ENCODE data around the gene CHRDL2.
A peak's percentile ranks its signal among the peaks of the same experiment; 100 is the strongest.
"Not testable (repeated sequence)": the region's sequence is repeated elsewhere in the genome, so short reads cannot be mapped to it uniquely, and the experiment has no call there.

Gene CHRDL2

DNA sequence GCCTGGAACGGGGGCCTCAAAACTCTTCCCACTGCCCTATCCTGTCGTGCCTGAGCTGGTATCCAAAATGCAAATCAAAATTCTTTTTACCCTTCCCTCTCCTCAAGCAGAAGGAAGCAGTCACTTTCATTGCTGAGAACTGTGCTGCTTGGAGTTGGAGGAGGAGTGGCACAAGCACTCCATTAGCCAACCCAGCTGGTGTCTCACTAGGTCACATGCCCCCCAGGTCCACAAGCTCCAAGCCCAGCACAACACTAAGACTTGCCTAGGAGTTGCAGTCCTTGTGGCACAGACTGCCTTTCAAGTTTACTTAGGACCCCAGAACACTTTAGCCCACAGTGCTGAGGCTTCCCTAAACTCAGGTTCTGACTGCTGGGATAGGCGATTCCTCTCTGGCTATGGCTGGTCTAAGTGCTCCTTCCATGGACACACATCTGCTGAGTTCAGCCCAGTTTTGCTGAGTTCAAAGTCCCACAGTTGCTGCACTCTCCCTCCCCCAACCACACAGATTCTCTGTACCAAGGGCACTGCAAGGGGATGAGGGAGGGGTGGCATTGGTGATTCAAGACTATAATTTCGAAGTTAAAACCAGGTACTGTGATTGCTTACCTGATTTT is 68.6 kb downstream of the CHRDL2 start:
- no peak for DNase-seq

DNA sequence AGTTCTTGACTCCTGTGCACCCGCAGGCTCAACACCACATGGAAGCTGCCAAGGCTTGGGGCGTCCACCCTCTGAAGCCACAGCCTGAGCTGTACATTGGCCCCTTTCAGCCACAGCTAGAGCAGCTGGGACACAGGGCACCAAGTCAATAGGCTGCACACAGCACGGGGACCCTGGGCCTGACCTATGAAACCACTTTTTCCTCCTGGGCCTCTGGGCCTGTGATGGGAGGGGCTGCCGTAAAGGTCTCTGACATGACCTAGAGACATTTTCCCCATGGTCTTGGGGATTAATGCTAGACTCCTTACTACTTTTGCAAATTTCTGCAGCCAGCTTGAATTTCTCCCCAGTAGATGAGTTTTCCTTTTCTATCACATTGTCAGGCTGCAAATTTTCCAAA is 72.1 kb downstream of the CHRDL2 start:
- not testable (repeated sequence) for DNase-seq

DNA sequence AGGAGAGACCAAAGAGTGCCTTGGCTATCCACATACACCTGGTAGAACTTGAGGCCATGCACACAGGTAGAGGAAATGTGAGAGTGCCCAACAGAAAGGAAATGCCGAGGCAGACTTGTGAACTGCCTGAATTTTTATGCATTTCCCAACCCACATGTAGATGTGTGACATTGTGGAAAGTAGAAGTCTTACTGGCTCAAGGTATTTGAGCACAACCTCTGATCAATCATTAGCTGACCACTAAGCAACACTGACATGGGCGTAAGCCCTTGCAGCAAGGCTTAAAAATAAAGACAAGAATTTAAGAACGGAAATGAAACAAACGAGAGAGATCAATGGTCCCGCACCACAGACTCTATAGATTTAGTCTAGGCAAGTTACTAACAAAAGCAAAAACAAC is 76.2 kb downstream of the CHRDL2 start:
- no peak for DNase-seq

DNA sequence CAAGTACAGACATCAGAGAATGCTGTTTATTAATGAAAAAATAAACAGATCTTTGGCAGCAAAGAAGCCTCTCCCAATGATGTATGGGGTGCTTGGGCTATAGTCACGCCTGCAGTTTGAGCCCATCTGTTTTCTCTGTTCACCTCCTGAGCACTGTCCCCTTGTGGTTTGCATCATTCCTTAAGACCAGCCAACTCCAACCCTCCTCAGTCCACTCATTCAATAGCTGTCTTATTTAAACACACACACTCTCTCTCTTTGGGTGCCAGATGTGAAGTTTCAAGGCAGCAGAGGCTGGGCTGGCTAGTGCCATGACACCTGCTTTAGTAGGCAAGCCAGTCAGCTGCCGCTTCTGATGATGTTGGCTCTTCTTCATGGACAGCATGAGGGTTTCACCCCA is 80.7 kb downstream of the CHRDL2 start:
- peak; percentile 95 for DNase-seq

DNA sequence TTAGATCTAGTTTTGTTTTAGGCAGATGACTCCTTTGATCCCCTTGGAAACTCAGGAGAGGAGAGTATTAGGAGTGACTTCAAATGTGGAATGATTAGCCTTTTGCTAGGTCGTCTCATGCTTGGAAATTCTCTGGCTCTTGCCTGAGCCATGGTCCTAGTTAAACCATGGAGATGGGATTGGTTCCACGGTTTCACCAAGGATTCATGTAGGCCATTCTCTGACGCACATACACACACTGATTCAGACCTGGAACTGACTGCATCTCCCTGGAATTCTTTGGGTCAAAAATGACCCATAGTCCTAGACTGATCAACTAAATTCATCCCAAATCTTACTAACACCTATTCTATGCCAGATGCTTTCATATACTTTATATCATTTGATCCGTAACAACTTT is 82.3 kb downstream of the CHRDL2 start:
- no peak for DNase-seq

DNA sequence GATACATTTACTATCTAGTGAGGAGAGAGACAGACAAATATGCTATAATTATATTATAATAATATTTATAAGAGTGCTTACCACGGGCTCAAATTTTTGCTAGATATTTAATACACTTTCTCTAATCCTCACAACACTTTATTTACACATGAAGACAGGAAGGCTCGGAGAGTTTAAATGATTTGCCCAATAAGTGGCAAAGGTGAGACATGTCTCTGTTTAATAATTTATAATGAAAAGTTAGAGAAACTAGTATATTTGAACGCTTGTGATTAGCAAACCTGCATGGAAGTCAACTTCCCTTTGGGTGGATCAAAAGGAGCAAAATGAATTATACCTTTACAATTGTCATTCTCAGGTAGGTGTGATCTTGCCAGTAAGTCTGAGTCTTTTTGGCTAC is 83.4 kb downstream of the CHRDL2 start:
- no peak for DNase-seq

DNA sequence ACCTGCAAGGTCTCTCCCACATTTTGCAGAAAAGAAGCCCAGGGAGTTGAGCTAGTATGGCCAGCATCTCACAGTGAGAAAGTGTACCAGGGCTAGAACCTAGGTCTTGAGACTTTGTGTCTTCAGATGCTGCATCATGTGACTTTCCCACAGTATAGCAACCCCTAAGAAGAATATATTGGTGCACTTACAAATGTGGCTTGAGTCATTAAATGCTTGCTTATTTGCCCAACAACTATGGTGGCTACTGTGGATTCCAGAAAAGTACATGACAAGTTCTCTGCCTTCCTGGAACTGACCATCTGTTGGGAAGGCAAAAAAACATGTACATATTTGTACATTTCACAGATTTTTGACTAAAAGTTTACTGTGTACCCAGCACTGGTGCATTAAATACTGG is 83.8 kb downstream of the CHRDL2 start:
- no peak for DNase-seq

DNA sequence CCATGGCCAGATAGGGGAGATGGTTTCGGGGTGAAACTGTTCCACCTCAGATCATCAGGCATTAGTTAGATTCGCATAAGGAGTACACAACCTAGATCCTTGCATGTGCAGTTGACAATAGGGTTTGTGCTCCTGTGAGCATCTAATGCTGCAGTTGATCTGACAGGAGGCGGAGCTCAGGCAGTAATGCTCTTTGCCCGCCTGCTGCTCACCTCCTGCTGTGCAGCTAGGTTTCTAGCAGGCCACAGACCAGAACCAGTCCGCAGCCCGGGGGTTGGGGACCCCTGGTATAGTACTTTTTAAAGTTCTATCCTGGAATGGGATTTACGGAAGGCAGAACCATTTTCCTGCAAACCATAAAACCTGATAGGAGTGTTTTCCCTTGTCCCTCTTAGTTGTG is 84.3 kb downstream of the CHRDL2 start:
- DNase-seq, result no peak
